GM19463 (cell line): Measurements from ENCODE around the gene TAF4.
A peak's percentile ranks its signal among the peaks of the same experiment; 100 is the strongest.
"Not testable (repeated sequence)": the region's sequence is repeated elsewhere in the genome, so short reads cannot be mapped to it uniquely, and the experiment has no call there.

Experiments
- ATAC-seq: cut with Tn5 transposase; IDR thresholded peaks from one replicate; pipeline ENCODE4 v1.9.1; 2021; ENCODE audit warnings: mild to moderate bottlenecking, moderate library complexity; ENCODE audit not compliant: unreplicated experiment

Gene TAF4

GRCh38 chr20:62079166-62079565, 13.5 kb upstream of the TAF4 start:
- ATAC-seq: no peak

- no peak for ATAC-seq
These were observed 7.6 kb upstream of the TAF4 start for GRCh38 chr20:62073323-62073722.

- ATAC-seq: not testable (repeated sequence)
These were observed 6.2 kb upstream of the TAF4 start for GRCh38 chr20:62071669-62072430.

GRCh38 chr20:62069741-62070216, 4.1 kb upstream of the TAF4 start:
- no peak for ATAC-seq

GRCh38 chr20:62068997-62069396, 3.3 kb upstream of the TAF4 start:
- ATAC-seq: no peak

GRCh38 chr20:62067547-62068260, 2.0 kb upstream of the TAF4 start:
- ATAC-seq: no peak

GRCh38 chr20:62066983-62067433, 1.3 kb upstream of the TAF4 start:
- no peak for ATAC-seq

GRCh38 chr20:62066339-62066982, 780 bp upstream of the TAF4 start:
- ATAC-seq: peak; percentile 34

GRCh38 chr20:62064770-62065673, 659 bp downstream of the TAF4 start:
- ATAC-seq: peak; percentile 31

GRCh38 chr20:62063981-62064769, 1.5 kb downstream of the TAF4 start:
- ATAC-seq: no peak

GRCh38 chr20:62063315-62063980, 2.2 kb downstream of the TAF4 start:
- ATAC-seq: no peak

GRCh38 chr20:62062661-62063314, 2.9 kb downstream of the TAF4 start:
- ATAC-seq: no peak

GRCh38 chr20:62061851-62062423, 3.7 kb downstream of the TAF4 start:
- ATAC-seq: no peak

GRCh38 chr20:62060631-62061541, 4.8 kb downstream of the TAF4 start:
- no peak for ATAC-seq

GRCh38 chr20:62059920-62060630, 5.6 kb downstream of the TAF4 start:
- no peak for ATAC-seq

- ATAC-seq: no peak
These were observed 6.3 kb downstream of the TAF4 start for GRCh38 chr20:62059401-62059800.

GRCh38 chr20:62058941-62059340, 6.7 kb downstream of the TAF4 start:
- no peak for ATAC-seq
